Body of pancreas (tissue), 4 donors: Measurements from ENCODE around the gene RECK.

Experiments used
- POLR2A ChIP-seq, 3 donors: fragments of 450-650 bp; IDR thresholded peaks; one replicate each; pipeline ENCODE4 v1.6.1; 2016; ENCODE audit warnings: antibody characterized with exemption in 3 of 3, mild to moderate bottlenecking in 2 of 3
- TF ChIP-seq, protein P1 (sequence below), 7 experiments: fragments of 450-650 bp in 4 of 7; fragments of 200-600 bp in 3 of 7; sonication (generic) in 3 of 7; IDR thresholded peaks; one replicate each; pipeline ENCODE4 v1.5.1; 2016 to 2019; ENCODE audit warnings: antibody characterized with exemption in 7 of 7

DNA sequence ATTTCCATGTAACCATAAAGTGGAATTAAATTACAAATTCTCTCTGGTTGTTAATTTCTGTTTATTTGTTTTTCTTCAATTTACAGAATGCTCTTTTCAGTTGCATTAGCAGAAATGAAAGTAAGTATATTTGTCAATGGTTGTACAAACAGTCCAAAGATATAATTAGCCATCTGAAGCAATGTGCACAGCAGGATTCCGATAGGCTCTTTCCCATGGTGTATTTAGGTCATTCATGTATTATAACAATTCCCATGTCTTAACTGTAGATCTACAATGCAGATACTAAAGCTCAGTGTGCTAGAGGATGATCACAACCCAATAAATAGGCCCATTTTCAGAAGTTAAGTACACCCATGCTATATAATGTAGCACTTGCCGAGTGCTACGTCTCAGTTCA is 43.8 kb downstream of the RECK start:
- TF ChIP-seq, protein P1, sequence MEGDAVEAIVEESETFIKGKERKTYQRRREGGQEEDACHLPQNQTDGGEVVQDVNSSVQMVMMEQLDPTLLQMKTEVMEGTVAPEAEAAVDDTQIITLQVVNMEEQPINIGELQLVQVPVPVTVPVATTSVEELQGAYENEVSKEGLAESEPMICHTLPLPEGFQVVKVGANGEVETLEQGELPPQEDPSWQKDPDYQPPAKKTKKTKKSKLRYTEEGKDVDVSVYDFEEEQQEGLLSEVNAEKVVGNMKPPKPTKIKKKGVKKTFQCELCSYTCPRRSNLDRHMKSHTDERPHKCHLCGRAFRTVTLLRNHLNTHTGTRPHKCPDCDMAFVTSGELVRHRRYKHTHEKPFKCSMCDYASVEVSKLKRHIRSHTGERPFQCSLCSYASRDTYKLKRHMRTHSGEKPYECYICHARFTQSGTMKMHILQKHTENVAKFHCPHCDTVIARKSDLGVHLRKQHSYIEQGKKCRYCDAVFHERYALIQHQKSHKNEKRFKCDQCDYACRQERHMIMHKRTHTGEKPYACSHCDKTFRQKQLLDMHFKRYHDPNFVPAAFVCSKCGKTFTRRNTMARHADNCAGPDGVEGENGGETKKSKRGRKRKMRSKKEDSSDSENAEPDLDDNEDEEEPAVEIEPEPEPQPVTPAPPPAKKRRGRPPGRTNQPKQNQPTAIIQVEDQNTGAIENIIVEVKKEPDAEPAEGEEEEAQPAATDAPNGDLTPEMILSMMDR (IDR thresholded peaks at IDR 0.05), result no peak
- TF ChIP-seq POLR2A (IDR thresholded peaks at IDR 0.05), result no peak
